ENCODE measurements around the gene RPS8. TPM values are rescaled to one million over a fixed set of nuclear protein-coding genes. Genes with fewer than 3 reads are reported as not detected.

RPS8 gene
- total RNA-seq, 5 donors from 2014 or later (not counting 1 experiment from before 2014, with no cell fraction given) = 2,713 to 2,895 (median 2,873) TPM

DNA sequence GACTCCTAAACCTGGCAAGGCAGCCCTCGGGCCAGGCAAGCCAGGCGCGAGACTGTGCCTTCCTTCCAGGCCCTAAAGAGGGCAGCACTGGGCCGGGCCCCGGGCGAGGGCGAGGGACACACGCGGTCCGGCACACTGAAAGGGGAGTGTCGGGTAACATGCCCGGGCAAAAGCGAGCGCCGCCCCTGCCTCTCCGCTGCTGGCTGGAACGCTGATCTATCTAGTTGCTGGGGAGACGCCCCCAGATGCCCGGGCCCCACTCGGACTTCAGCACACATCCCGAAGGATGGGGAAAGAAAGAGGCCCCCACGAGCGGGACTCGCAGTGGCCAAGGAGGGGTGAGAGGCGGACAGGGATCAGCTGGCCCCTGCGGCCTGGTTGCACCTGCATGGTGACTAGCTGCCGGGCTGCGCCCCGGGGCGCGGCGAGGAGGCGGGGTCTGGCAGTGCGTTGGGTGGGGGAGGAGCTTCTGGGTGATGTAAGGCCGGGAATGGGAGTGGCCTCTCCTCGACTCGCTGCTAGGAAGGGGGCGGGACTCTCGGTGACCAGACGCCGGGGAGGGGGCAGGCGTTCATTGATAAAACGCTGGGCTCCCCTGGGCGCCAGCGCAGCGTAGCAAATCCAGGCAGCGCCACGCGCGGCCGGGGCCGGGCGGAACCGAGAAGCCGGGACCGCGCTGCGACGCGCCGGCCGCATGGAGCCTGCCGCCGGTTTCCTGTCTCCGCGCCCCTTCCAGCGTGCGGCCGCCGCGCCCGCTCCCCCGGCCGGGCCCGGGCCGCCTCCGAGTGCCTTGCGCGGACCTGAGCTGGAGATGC is 24.6 kb downstream of the RPS8 start, which contains the start of gene PLK3:
Gene PLK3, plus strand, starts transcription at position 608 of the 815 bp plus-strand sequence. Its CDS starts 87 bp downstream, at position 695.
- POLR2A ChIA-PET = interaction anchor here (0.6 to 3.5 kb wide), 28 partner anchors 9 to 722 kb away, joined by 3 to 48 read pairs (median 5); partner anchors contain the start of genes BTBD19 (in 2 of the 2), EIF2B3 (in 1 of the 2), MMACHC (in 1 of the 2) and MUTYH (in 1 of the 2)
- Histone ChIP-seq H3K36me3 (ENCODE audit: control insufficient read depth in 2 of 2, extremely low read depth in 1 of 2, insufficient read depth in 1 of 2, low read length in 1 of 2) (peaks cover 9 to 30% of the 10 kb centered on the region in 2 donors), H3K4me3 (ENCODE audit: control insufficient read depth in 1 of 2, extremely low read depth in 1 of 2, low read length in 1 of 2) (peak within 1 kb of the TSS; percentile 81 to 97), H3K4me1 (ENCODE audit: control insufficient read depth in 1 of 2, extremely low read depth in 1 of 2, insufficient read depth in 2 of 2, low read length in 2 of 2) (peaks cover 15 to 44% of the 10 kb centered on the region in 2 experiments), H3K9me3 (no peaks in the 10 kb centered on the region), H3K27me3 (replicated peaks in 1 of 2; ENCODE audit: control insufficient read depth in 2 of 2, extremely low read depth in 1 of 2, insufficient read depth in 2 of 2, low read length in 1 of 2) (no peaks in the 10 kb centered on the region), H3K27ac (ENCODE audit: low read length) (peak within 1 kb of the TSS; percentile 87)
- DNase-seq (peak; percentile 97 to 99 (median 98)), ATAC-seq (replicated peaks in 1 of 4) (peak; percentile 81 to 88 (median 86))
- Mint-ChIP-seq H3K27me3 (no peaks in the 10 kb centered on the region), H3K4me3 (peak within 1 kb of the TSS; percentile 83 to 98 (median 92)), H3K4me1 (peaks cover 36 to 54% (median 42%) of the 10 kb centered on the region in 3 donors), H3K9me3 (no peaks in the 10 kb centered on the region), H3K36me3 (peaks cover 30% of the 10 kb centered on the region), H3K27ac (peak within 1 kb of the TSS; percentile 99 to 100)
- CTCF ChIA-PET = interaction anchor here in 1 of 2 donors (0.6 to 1.8 kb wide), 18 partner anchors 8 to 1228 kb away, joined by 3 to 25 read pairs (median 4); partner anchors contain the start of genes BEST4, BTBD19, EIF2B3 and RNU5D-1
- 0% methylated on average over 71 of the region's 79 CpGs for WGBS (ENCODE audit: insufficient coverage)

DNA sequence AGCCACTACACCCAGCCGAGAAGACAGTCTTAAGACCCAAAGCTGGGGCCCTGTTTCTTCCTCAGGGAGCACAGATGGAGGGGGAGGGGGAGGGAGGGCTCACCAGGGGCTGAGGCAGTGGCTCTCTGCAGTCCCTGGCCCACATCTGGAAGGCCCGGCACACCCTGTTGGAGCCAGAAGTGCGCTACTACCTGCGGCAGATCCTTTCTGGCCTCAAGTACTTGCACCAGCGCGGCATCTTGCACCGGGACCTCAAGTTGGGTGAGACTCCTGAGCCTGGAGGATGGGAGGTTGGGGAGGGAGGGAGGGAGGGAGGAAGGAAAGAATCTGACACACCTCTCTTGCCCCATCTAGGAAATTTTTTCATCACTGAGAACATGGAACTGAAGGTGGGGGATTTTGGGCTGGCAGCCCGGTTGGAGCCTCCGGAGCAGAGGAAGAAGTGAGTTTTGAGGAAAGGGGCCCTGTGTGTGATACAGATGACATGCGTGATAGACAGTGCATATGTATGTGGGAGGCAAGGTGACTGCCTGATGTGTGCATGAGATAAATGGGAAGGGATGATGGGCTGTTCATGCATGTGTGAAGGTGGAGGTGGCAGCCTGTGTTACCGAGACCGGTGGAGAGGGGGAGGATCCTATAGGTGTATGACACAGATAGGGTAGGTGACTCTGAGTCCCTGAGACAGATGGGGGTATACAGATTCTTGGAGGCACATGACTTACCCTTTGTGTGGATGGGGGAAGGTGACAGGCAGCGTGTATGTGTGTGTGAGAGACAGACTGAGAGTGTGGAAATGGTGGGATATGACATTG is 26.4 kb downstream of the RPS8 start:
- H3K4me1 Mint-ChIP-seq = peaks cover 44 to 63% (median 53%) of the 10 kb centered on the region in 3 donors
- Histone ChIP-seq H3K4me3 (ENCODE audit: control insufficient read depth in 1 of 2, extremely low read depth in 1 of 2, low read length in 1 of 2) (peak overlapping the region; percentile 81 to 97), H3K4me1 (ENCODE audit: control insufficient read depth in 1 of 2, extremely low read depth in 1 of 2, insufficient read depth in 2 of 2, low read length in 2 of 2) (peaks cover 19 to 56% of the 10 kb centered on the region in 2 experiments), H3K9me3 (no peaks in the 10 kb centered on the region), H3K27ac (ENCODE audit: low read length) (peak overlapping the region; percentile 63), H3K27me3 (replicated peaks in 1 of 2; ENCODE audit: control insufficient read depth in 2 of 2, extremely low read depth in 1 of 2, insufficient read depth in 2 of 2, low read length in 1 of 2) (no peaks in the 10 kb centered on the region), H3K36me3 (ENCODE audit: control insufficient read depth in 2 of 2, extremely low read depth in 1 of 2, insufficient read depth in 1 of 2, low read length in 1 of 2) (peaks cover 16 to 44% of the 10 kb centered on the region in 2 donors)
- ChIA-PET POLR2A (interaction anchor here (0.7 to 3.5 kb wide), 6 partner anchors 7 to 502 kb away, joined by 3 to 40 read pairs (median 13); partner anchors contain the start of gene BTBD19 (in 1 of the 2)), CTCF (interaction anchor here in 1 of 2 donors (0.6 to 1.8 kb wide), 2 partner anchors 8 to 502 kb away, joined by 5 to 17 read pairs; partner anchors contain the start of gene BTBD19)
- DNase-seq = peak in 5 of 35 experiments; percentile 23 to 56 (median 37)
- no peaks in the 10 kb centered on the region for H3K9me3 Mint-ChIP-seq
- WGBS (ENCODE audit: insufficient coverage) = 15% methylated on average over 12 of the region's 13 CpGs
- H3K36me3 Mint-ChIP-seq = peaks cover 36% of the 10 kb centered on the region
- peak overlapping the region; percentile 93 to 97 for H3K27ac Mint-ChIP-seq
- H3K27me3 Mint-ChIP-seq = no peaks in the 10 kb centered on the region
- ATAC-seq (replicated peaks in 1 of 4) = no peak
- H3K4me3 Mint-ChIP-seq = peak overlapping the region; percentile 83 to 98 (median 92)

DNA sequence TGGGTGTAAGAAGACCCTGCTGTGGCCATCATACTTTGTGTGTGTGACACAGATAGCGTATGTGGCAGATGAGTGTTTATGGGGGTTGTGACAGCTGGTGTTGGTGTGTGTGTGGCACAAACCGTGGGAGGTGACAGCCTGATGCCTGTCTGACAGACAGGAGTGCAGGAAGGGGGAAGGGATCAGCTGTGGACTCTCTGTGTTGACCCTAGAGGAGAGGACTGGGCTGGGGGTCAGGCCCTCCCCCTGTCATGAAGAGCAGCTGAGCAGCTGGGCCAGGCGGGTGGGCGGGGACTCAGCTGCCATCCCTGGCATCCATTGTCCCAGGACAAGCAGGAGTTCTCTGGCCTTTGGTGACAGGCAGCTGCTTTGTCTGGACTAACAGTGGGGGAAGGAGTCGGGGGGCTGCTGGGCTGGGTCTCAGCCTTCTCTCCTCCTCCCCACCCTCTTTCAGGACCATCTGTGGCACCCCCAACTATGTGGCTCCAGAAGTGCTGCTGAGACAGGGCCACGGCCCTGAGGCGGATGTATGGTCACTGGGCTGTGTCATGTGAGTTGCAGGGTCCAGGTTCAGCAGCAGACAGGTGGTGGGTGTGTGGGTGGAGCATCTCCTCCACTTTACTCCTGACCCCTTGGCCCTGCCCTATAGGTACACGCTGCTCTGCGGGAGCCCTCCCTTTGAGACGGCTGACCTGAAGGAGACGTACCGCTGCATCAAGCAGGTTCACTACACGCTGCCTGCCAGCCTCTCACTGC is 27.1 kb downstream of the RPS8 start:
- H3K4me3 ChIP-seq (ENCODE audit: control insufficient read depth in 1 of 2, extremely low read depth in 1 of 2, low read length in 1 of 2) = peak overlapping the region; percentile 71 to 97
- peaks cover 42% of the 10 kb centered on the region for H3K36me3 Mint-ChIP-seq
- ChIA-PET POLR2A (interaction anchor here in 1 of 2 donors (3.5 kb wide), 1 partner anchor 16 kb away, joined by 40 read pairs; no protein-coding TSS in a partner anchor), CTCF (interaction anchor here in 1 of 2 donors (0.6 kb wide), 1 partner anchor 501 kb away, joined by 5 read pairs; no protein-coding TSS in a partner anchor)
- peak overlapping the region; percentile 92 to 93 for H3K27ac Mint-ChIP-seq
- 60% methylated on average over 8 of the region's 13 CpGs for WGBS (ENCODE audit: insufficient coverage)
- H3K9me3 Mint-ChIP-seq = no peaks in the 10 kb centered on the region
- ATAC-seq (replicated peaks in 1 of 4) = no peak
- peaks cover 16 to 50% of the 10 kb centered on the region in 2 donors for H3K36me3 ChIP-seq (ENCODE audit: control insufficient read depth in 2 of 2, extremely low read depth in 1 of 2, insufficient read depth in 1 of 2, low read length in 1 of 2)
- no peaks in the 10 kb centered on the region for H3K9me3 ChIP-seq
- DNase-seq = no peak
- peak overlapping the region; percentile 63 for H3K27ac ChIP-seq (ENCODE audit: low read length)
- peaks cover 52 to 71% (median 61%) of the 10 kb centered on the region in 3 donors for H3K4me1 Mint-ChIP-seq
- no peaks in the 10 kb centered on the region for H3K27me3 ChIP-seq (replicated peaks in 1 of 2; ENCODE audit: control insufficient read depth in 2 of 2, extremely low read depth in 1 of 2, insufficient read depth in 2 of 2, low read length in 1 of 2)
- no peaks in the 10 kb centered on the region for H3K27me3 Mint-ChIP-seq
- peaks cover 27 to 64% of the 10 kb centered on the region in 2 experiments for H3K4me1 ChIP-seq (ENCODE audit: control insufficient read depth in 1 of 2, extremely low read depth in 1 of 2, insufficient read depth in 2 of 2, low read length in 2 of 2)
- H3K4me3 Mint-ChIP-seq = peak overlapping the region; percentile 83 to 98 (median 92)

DNA sequence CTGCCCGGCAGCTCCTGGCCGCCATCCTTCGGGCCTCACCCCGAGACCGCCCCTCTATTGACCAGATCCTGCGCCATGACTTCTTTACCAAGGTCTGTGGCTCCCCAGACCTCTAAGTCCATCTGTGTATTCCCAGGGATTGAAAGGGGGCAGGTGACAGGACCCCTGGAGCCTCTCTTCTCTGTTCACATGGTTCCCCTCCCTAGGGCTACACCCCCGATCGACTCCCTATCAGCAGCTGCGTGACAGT is 27.6 kb downstream of the RPS8 start:
- ATAC-seq (replicated peaks in 1 of 4) = no peak
- peaks cover 57 to 76% (median 66%) of the 10 kb centered on the region in 3 donors for H3K4me1 Mint-ChIP-seq
- POLR2A ChIA-PET = interaction anchor here in 1 of 2 donors (3.5 kb wide), 1 partner anchor 15 kb away, joined by 40 read pairs; no protein-coding TSS in a partner anchor
- no peak overlapping the region for H3K4me3 ChIP-seq (ENCODE audit: control insufficient read depth in 1 of 2, extremely low read depth in 1 of 2, low read length in 1 of 2)
- H3K4me3 Mint-ChIP-seq = peak overlapping the region; percentile 83 to 98 (median 92)
- no peaks in the 10 kb centered on the region for H3K9me3 Mint-ChIP-seq
- H3K27me3 Mint-ChIP-seq = no peaks in the 10 kb centered on the region
- peak overlapping the region; percentile 63 for H3K27ac ChIP-seq (ENCODE audit: low read length)
- WGBS (ENCODE audit: insufficient coverage) = 94% methylated on average over 8 of the region's 9 CpGs
- DNase-seq = no peak
- H3K27ac Mint-ChIP-seq = peak overlapping the region; percentile 92 to 93
- H3K4me1 ChIP-seq (ENCODE audit: control insufficient read depth in 1 of 2, extremely low read depth in 1 of 2, insufficient read depth in 2 of 2, low read length in 2 of 2) = peaks cover 32 to 69% of the 10 kb centered on the region in 2 experiments
- H3K27me3 ChIP-seq (replicated peaks in 1 of 2; ENCODE audit: control insufficient read depth in 2 of 2, extremely low read depth in 1 of 2, insufficient read depth in 2 of 2, low read length in 1 of 2) = no peaks in the 10 kb centered on the region
- no peaks in the 10 kb centered on the region for H3K9me3 ChIP-seq
- CTCF ChIA-PET = no interaction called here
- peaks cover 16 to 50% of the 10 kb centered on the region in 2 donors for H3K36me3 ChIP-seq (ENCODE audit: control insufficient read depth in 2 of 2, extremely low read depth in 1 of 2, insufficient read depth in 1 of 2, low read length in 1 of 2)
- H3K36me3 Mint-ChIP-seq = peaks cover 42% of the 10 kb centered on the region

DNA sequence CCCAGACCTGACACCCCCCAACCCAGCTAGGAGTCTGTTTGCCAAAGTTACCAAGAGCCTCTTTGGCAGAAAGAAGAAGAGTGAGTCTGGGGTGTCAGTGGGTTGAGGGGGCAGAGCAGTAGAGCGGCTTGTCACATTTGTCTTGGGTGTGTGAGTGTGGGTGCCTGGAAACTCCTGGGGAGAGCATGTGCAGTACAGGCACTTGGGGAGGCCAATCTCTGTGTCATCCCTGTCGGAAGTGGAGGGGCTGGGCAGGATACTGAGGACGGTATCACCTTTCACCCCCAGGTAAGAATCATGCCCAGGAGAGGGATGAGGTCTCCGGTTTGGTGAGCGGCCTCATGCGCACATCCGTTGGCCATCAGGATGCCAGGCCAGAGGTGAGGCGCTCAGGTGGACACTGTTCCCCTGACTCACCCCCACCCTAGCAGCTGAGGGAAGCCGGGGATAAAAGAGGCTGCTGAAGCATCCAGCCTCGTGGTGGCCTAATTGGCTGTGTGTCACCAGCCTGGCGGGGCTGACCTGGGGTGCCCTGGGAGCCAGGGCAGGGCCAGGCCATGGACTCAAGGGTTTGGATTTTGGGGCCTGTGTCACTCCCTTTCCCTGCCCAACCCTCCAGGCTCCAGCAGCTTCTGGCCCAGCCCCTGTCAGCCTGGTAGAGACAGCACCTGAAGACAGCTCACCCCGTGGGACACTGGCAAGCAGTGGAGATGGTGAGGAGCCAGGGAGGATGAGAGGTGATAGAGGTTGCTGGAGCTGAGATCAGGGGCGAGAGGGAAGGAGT is 28.2 kb downstream of the RPS8 start:
- Mint-ChIP-seq H3K27me3 (no peaks in the 10 kb centered on the region), H3K4me1 (peaks cover 62 to 78% (median 71%) of the 10 kb centered on the region in 3 donors), H3K4me3 (peak overlapping the region; percentile 83 to 98 (median 92)), H3K36me3 (peaks cover 42% of the 10 kb centered on the region), H3K9me3 (no peaks in the 10 kb centered on the region), H3K27ac (peak overlapping the region; percentile 92 to 93)
- H3K27ac ChIP-seq (ENCODE audit: low read length) = peak overlapping the region; percentile 63
- POLR2A ChIA-PET = no interaction called here
- H3K36me3 ChIP-seq (ENCODE audit: control insufficient read depth in 2 of 2, extremely low read depth in 1 of 2, insufficient read depth in 1 of 2, low read length in 1 of 2) = peaks cover 16 to 50% of the 10 kb centered on the region in 2 donors
- H3K9me3 ChIP-seq = no peaks in the 10 kb centered on the region
- no peak overlapping the region for H3K4me3 ChIP-seq (ENCODE audit: control insufficient read depth in 1 of 2, extremely low read depth in 1 of 2, low read length in 1 of 2)
- ATAC-seq (replicated peaks in 1 of 4) (no peak), DNase-seq (no peak)
- CTCF ChIA-PET = no interaction called here
- peaks cover 36 to 74% of the 10 kb centered on the region in 2 experiments for H3K4me1 ChIP-seq (ENCODE audit: control insufficient read depth in 1 of 2, extremely low read depth in 1 of 2, insufficient read depth in 2 of 2, low read length in 2 of 2)
- WGBS (ENCODE audit: insufficient coverage) = 92% methylated on average over 7 of the region's 13 CpGs
- no peaks in the 10 kb centered on the region for H3K27me3 ChIP-seq (replicated peaks in 1 of 2; ENCODE audit: control insufficient read depth in 2 of 2, extremely low read depth in 1 of 2, insufficient read depth in 2 of 2, low read length in 1 of 2)

All from T-cell (primary cell).